H1 (cell line): ENCODE results near the gene CAPZA2. TPM values are rescaled to one million over a fixed set of nuclear protein-coding genes. Genes with fewer than 3 reads are reported as not detected.

Experiments used
- CTCF ChIA-PET: fragments of 300-600 bp; sonication (Branson Sonifier 250); formaldehyde crosslinking; loops from one replicate; lab custom pipeline; 2021; ENCODE audit not compliant: partially characterized antibody; lab: Charles Lee
- POLR2A ChIA-PET: fragments of 300-600 bp; sonication (Branson Sonifier 250); formaldehyde crosslinking; loops from one replicate; lab custom pipeline; 2021; ENCODE audit warnings: inconsistent platforms; ENCODE audit not compliant: partially characterized antibody; lab: Charles Lee
- DNase-seq, 2 experiments: peaks; one replicate each; pipeline versions ENCODE4 v3.0.0 to v3.0.0-alpha.2; 2010 to 2022; ENCODE audit warnings: low spot score in 2 of 2, low read depth in 1 of 2, mixed read lengths in 1 of 2
- FAIRE-seq: peaks from 2 replicates; lab custom pipeline; 2011; peaks lifted over from hg19 to GRCh38; lab: Jason Lieb, UNC
- H2AFZ ChIP-seq: 2 replicates; pipeline ENCODE4 v1.8.1; 2012; ENCODE audit warnings: low read length, inconsistent platforms
- H2AK5ac ChIP-seq: 2 replicates; pipeline ENCODE4 v1.6.1; 2013; ENCODE audit warnings: low read depth, low read length
- H2BK120ac ChIP-seq: replicated peaks from 2 replicates; pipeline ENCODE3; 2013; ENCODE audit warnings: low read depth, low read length, inconsistent platforms
- H2BK12ac ChIP-seq: 2 replicates; pipeline ENCODE4 v1.6.1; 2013; ENCODE audit warnings: low read depth, low read length
- H2BK15ac ChIP-seq: 2 replicates; pipeline ENCODE4 v1.6.1; 2013; ENCODE audit warnings: low read length
- H2BK20ac ChIP-seq: 2 replicates; pipeline ENCODE4 v1.6.1; 2013; ENCODE audit warnings: low read length
- H2BK5ac ChIP-seq: 2 replicates; pipeline ENCODE4 v1.6.1; 2013; ENCODE audit warnings: low read depth, low read length
- H3K14ac ChIP-seq: 2 replicates; pipeline ENCODE4 v1.6.1; 2013; ENCODE audit warnings: inconsistent platforms; ENCODE audit not compliant: insufficient read length
- H3K18ac ChIP-seq: 2 replicates; pipeline ENCODE4 v1.6.1; 2013; ENCODE audit warnings: low read length; ENCODE audit errors: extremely low read depth
- H3K23ac ChIP-seq: 2 replicates; pipeline ENCODE4 v1.6.1; 2013; ENCODE audit warnings: inconsistent platforms; ENCODE audit not compliant: insufficient read length
- H3K23me2 ChIP-seq: 2 replicates; pipeline ENCODE4 v1.6.1; 2013; ENCODE audit warnings: low read depth, low read length
- H3K27ac ChIP-seq: 2 replicates; pipeline ENCODE4 v1.6.1; 2011; ENCODE audit warnings: low read depth, low read length, inconsistent platforms
- H3K27me3 ChIP-seq, 4 experiments: replicated peaks in 1 of 4; 1 replicate in 1 of 4; 2 replicates in 3 of 4; pipeline versions ENCODE4 v1.6.1 to v1.8.1; 2011 to 2013; ENCODE audit warnings: low read length in 3 of 4, mild to moderate bottlenecking in 3 of 4, inconsistent platforms in 2 of 4, mixed read lengths in 2 of 4, moderate library complexity in 1 of 4; ENCODE audit not compliant: control insufficient read depth in 3 of 4, insufficient read depth in 3 of 4; ENCODE audit errors: extremely low read depth in 1 of 4
- H3K36me3 ChIP-seq, 4 experiments: 2 replicates each; pipeline versions ENCODE4 v1.6.1 to v1.8.1; 2011 to 2013; ENCODE audit warnings: mild to moderate bottlenecking in 4 of 4, low read length in 3 of 4, moderate library complexity in 2 of 4, control low read depth in 1 of 4, inconsistent platforms in 1 of 4; ENCODE audit not compliant: insufficient read depth in 4 of 4, control insufficient read depth in 2 of 4
- H3K4ac ChIP-seq: replicated peaks from 2 replicates; pipeline ENCODE3; 2013; ENCODE audit warnings: low read length, low read depth, mixed read lengths, inconsistent platforms; ENCODE audit not compliant: insufficient read length
- H3K4me1 ChIP-seq, 4 experiments: replicated peaks in 1 of 4; 1 replicate in 1 of 4; 2 replicates in 3 of 4; pipeline versions ENCODE4 v1.6.1 to v1.8.1; 2011 to 2013; ENCODE audit warnings: low read length in 3 of 4, inconsistent platforms in 2 of 4, mixed read lengths in 1 of 4; ENCODE audit not compliant: insufficient read depth in 4 of 4, control insufficient read depth in 3 of 4
- H3K4me2 ChIP-seq, 2 experiments: 2 replicates each; pipeline versions ENCODE4 v1.6.1 to v1.8.1; 2011 to 2013; ENCODE audit warnings: low read depth in 2 of 2, low read length in 2 of 2, control low read depth in 1 of 2, inconsistent platforms in 1 of 2, mild to moderate bottlenecking in 1 of 2; ENCODE audit not compliant: insufficient read depth in 1 of 2
- H3K4me3 ChIP-seq, 4 experiments: fragments of 200-600, 300-600 bp in 1 of 4; sonication (generic), shearing (Covaris generic), sonication (Bioruptor Twin) in 1 of 4; 2 replicates each; pipeline versions ENCODE4 v1.5.1 to v1.8.1; 2011 to 2016; ENCODE audit warnings: low read length in 4 of 4, low read depth in 3 of 4, control low read depth in 2 of 4, inconsistent platforms in 2 of 4, mild to moderate bottlenecking in 2 of 4, mixed read lengths in 1 of 4, moderate library complexity in 1 of 4; ENCODE audit not compliant: insufficient read depth in 2 of 4; ENCODE audit errors: extremely low read depth in 1 of 4
- H3K56ac ChIP-seq: replicated peaks from 2 replicates; pipeline ENCODE3; 2013; ENCODE audit warnings: low read depth, mild to moderate bottlenecking, mixed read lengths, low read length, inconsistent platforms; ENCODE audit not compliant: insufficient read length
- H3K79me1 ChIP-seq: 2 replicates; pipeline ENCODE4 v1.6.1; 2013; ENCODE audit warnings: low read depth, low read length, control low read depth
- H3K79me2 ChIP-seq, 2 experiments: 2 replicates each; pipeline versions ENCODE4 v1.6.1 to v1.8.1; 2012 to 2013; ENCODE audit warnings: low read length in 2 of 2, mild to moderate bottlenecking in 2 of 2, inconsistent platforms in 1 of 2; ENCODE audit not compliant: insufficient read depth in 2 of 2, control insufficient read depth in 1 of 2
- H3K9ac ChIP-seq, 4 experiments: replicated peaks in 1 of 4; 1 replicate in 1 of 4; 2 replicates in 3 of 4; pipeline versions ENCODE4 v1.6.1 to v1.8.1; 2011 to 2013; ENCODE audit warnings: low read depth in 3 of 4, low read length in 3 of 4, control low read depth in 2 of 4, mild to moderate bottlenecking in 2 of 4, moderate library complexity in 2 of 4, inconsistent platforms in 1 of 4; ENCODE audit errors: extremely low read depth in 1 of 4
- H3K9me3 ChIP-seq, 2 experiments: 2 replicates each; pipeline versions ENCODE4 v1.6.1 to v1.8.1; 2012 to 2013; ENCODE audit warnings: mild to moderate bottlenecking in 2 of 2, moderate library complexity in 2 of 2, control low read depth in 1 of 2, inconsistent platforms in 1 of 2, low read depth in 1 of 2, low read length in 1 of 2, mixed read lengths in 1 of 2; ENCODE audit not compliant: insufficient read depth in 2 of 2
- H4K20me1 ChIP-seq, 2 experiments: replicated peaks in 1 of 2; 2 replicates each; pipeline versions ENCODE3 to v1.8.1; 2011 to 2013; ENCODE audit warnings: inconsistent platforms in 2 of 2, low read length in 2 of 2, mild to moderate bottlenecking in 1 of 2; ENCODE audit not compliant: insufficient read depth in 2 of 2, control insufficient read depth in 1 of 2
- H4K5ac ChIP-seq: 2 replicates; pipeline ENCODE4 v1.6.1; 2013; ENCODE audit warnings: low read length, low read depth, mixed read lengths, inconsistent platforms; ENCODE audit not compliant: insufficient read length
- H4K8ac ChIP-seq: 2 replicates; pipeline ENCODE4 v1.8.0; 2013; ENCODE audit warnings: mild to moderate bottlenecking, moderate library complexity, low read length, inconsistent platforms; ENCODE audit not compliant: insufficient read depth; ENCODE audit errors: extremely low read depth
- H4K91ac ChIP-seq: replicated peaks from 2 replicates; pipeline ENCODE3; 2013; ENCODE audit warnings: low read length, mixed read lengths, inconsistent platforms; ENCODE audit not compliant: insufficient read length
- BCL11A ChIP-seq, 2 experiments: IDR thresholded peaks; one replicate each; pipeline ENCODE4 v1.6.1; 2011; ENCODE audit warnings: low read depth in 2 of 2, low read length in 2 of 2, mild to moderate bottlenecking in 2 of 2
- CHD1 ChIP-seq: IDR thresholded peaks from 2 replicates; pipeline ENCODE4 v1.6.1; 2012; ENCODE audit warnings: low read depth, low read length, improper control_type of control experiment
- CREB1 ChIP-seq: IDR thresholded peaks from 2 replicates; pipeline ENCODE4 v1.6.1; 2012; ENCODE audit warnings: inconsistent platforms
- E2F6 ChIP-seq: IDR thresholded peaks from 2 replicates; pipeline ENCODE4 v1.6.1; 2012; ENCODE audit warnings: inconsistent platforms
- EGR1 ChIP-seq: IDR thresholded peaks from 2 replicates; pipeline ENCODE4 v1.6.1; 2011; ENCODE audit warnings: low read depth, low read length, borderline replicate concordance
- JUN ChIP-seq: IDR thresholded peaks from 2 replicates; pipeline ENCODE4 v1.6.1; 2011; ENCODE audit warnings: low read depth, mild to moderate bottlenecking, improper control_type of control experiment, low read length
- KDM4A ChIP-seq: IDR thresholded peaks from one replicate; pipeline ENCODE4 v1.7.1; 2012; ENCODE audit warnings: low read depth, mild to moderate bottlenecking, moderate library complexity, low read length, inconsistent platforms; ENCODE audit not compliant: severe bottlenecking
- SIN3A ChIP-seq, 2 experiments: IDR thresholded peaks in 1 of 2; conservative IDR thresholded peaks in 1 of 2; 2 replicates each; pipeline ENCODE4 v1.6.1; 2011 to 2012; ENCODE audit warnings: low read length in 2 of 2, improper control_type of control experiment in 1 of 2, low read depth in 1 of 2, mild to moderate bottlenecking in 1 of 2
- SP4 ChIP-seq: IDR thresholded peaks from 2 replicates; pipeline ENCODE4 v1.6.1; 2012; ENCODE audit warnings: low read length, inconsistent platforms
- SUZ12 ChIP-seq: fragments of 200-600 bp; sonication (generic); IDR thresholded peaks from 2 replicates; pipeline ENCODE4 v1.6.1; 2012; ENCODE audit warnings: mild to moderate bottlenecking, inconsistent platforms, low read length, moderate library complexity, mixed read lengths
- TCF12 ChIP-seq: IDR thresholded peaks from 2 replicates; pipeline ENCODE4 v1.6.1; 2011; ENCODE audit warnings: low read depth, mild to moderate bottlenecking, low read length
- WGBS, 2 experiments: shearing (Covaris generic) in 1 of 2; methylation state at CpG; one replicate each; pipeline versions ENCODE4 v1.1.6 to v1.1.7; 2013 to 2015; ENCODE audit warnings: low lambda C conversion rate in 2 of 2, mixed read lengths in 2 of 2, inconsistent platforms in 1 of 2, low coverage in 1 of 2, missing lambda C conversion rate in 1 of 2; ENCODE audit not compliant: insufficient replicate concordance in 2 of 2, insufficient coverage in 1 of 2, insufficient read length in 1 of 2; ENCODE audit errors: extremely low coverage in 1 of 2, missing lambda C conversion rate in 1 of 2; 5-methylcytosine and 5-hydroxymethylcytosine counted together
- polyA plus RNA-seq, 7 experiments: library from polyadenylated mRNA; depleted of rRNA in 3 of 7; stranded (reverse) in 5 of 7; unstranded in 2 of 7; fragments of >200 nt in 5 of 7; fragments of 200-250 nt in 2 of 7; gene quantifications; 1 replicate in 5 of 7; 2 replicates in 1 of 7; 4 replicates in 1 of 7; pipeline versions ENCODE4 v1.2.1 to v1.2.3, GENCODE V29; 2011 to 2013; ENCODE audit warnings: missing spikeins in 2 of 7, mixed read lengths in 2 of 7
- total RNA-seq: library from RNA; stranded (reverse); fragmentation: NEBNext Ultra II Directional; extraction: Animal tissue kit (Norgen Biotek cat#: 25700); gene quantifications from 2 replicates; pipeline ENCODE4 v1.2.1, GENCODE V29; 2021
- TF ChIP-seq, protein P1 (sequence below), 3 experiments: IDR thresholded peaks; 1 replicate in 2 of 3; 2 replicates in 1 of 3; pipeline versions ENCODE4 v1.5.1 to v1.6.1; 2011; ENCODE audit warnings: low read length in 3 of 3, mild to moderate bottlenecking in 3 of 3, inconsistent platforms in 2 of 3, low read depth in 1 of 3, moderate library complexity in 1 of 3; ENCODE audit not compliant: insufficient read depth in 1 of 3; ENCODE audit errors: control extremely low read depth in 1 of 3

CAPZA2 gene
- total and polyA plus RNA-seq, 2 of the 8 experiments (the other 6 are each of a cell fraction or from before 2014, with no cell fraction given) = 33.2 to 145 TPM

- Histone ChIP-seq H2BK12ac (no peak overlapping the region), H3K4me2 (no peak overlapping the region), H3K14ac (no peak overlapping the region), H3K27ac (no peak overlapping the region), H4K8ac (no peak overlapping the region), H3K56ac (no peak overlapping the region), H3K9me3 (no peaks in the 10 kb centered on the region), H2AFZ (no peak overlapping the region), H2BK15ac (no peak overlapping the region), H3K23me2 (no peaks in the 10 kb centered on the region), H3K4ac (no peak overlapping the region), H4K5ac (no peak overlapping the region), H3K23ac (no peak overlapping the region), H3K4me1 (no peaks in the 10 kb centered on the region), H3K36me3 (peaks cover 0 to 36% (median 4%) of the 10 kb centered on the region in 4 experiments; a peak in 3 of 8 replicates), H2BK20ac (no peak overlapping the region), H4K20me1 (no peaks in the 10 kb centered on the region), H3K79me2 (peaks cover 0 to 4% of the 10 kb centered on the region in 2 experiments; a peak in 1 of 4 replicates), H3K27me3 (no peaks in the 10 kb centered on the region), H3K9ac (no peak overlapping the region), H2AK5ac (no peak overlapping the region), H3K4me3 (no peak overlapping the region), H3K18ac (no peak overlapping the region), H2BK5ac (no peak overlapping the region), H2BK120ac (no peak overlapping the region), H4K91ac (no peak overlapping the region), H3K79me1 (no peaks in the 10 kb centered on the region)
- DNase-seq = no peak
- FAIRE-seq = no peak
- ChIA-PET POLR2A (no interaction called here), CTCF (interaction anchor here (1.0 kb wide), 1 partner anchor 36 kb away, joined by 3 read pairs; no protein-coding TSS in a partner anchor)
- 83% methylated on average over 2 of the region's 2 CpGs; no CpG with 5 or more reads in 1 of the 2 experiments for WGBS, 2 experiments
- TF ChIP-seq SIN3A (conservative IDR thresholded peaks at IDR 0.05 in 1 of 2, IDR thresholded peaks at IDR 0.05 in 1 of 2; ENCODE audit: low read depth in 1 of 2, low read length in 2 of 2) (no peak), SUZ12 (no peak), BCL11A (IDR thresholded peaks at IDR 0.05; ENCODE audit: low read depth in 2 of 2, low read length in 2 of 2) (no peak), EGR1 (no peak), CHD1 (no peak), KDM4A (no peak), SP4 (no peak), CREB1 (no peak), E2F6 (no peak), TCF12 (no peak), JUN (no peak)
- TF ChIP-seq, protein P1, sequence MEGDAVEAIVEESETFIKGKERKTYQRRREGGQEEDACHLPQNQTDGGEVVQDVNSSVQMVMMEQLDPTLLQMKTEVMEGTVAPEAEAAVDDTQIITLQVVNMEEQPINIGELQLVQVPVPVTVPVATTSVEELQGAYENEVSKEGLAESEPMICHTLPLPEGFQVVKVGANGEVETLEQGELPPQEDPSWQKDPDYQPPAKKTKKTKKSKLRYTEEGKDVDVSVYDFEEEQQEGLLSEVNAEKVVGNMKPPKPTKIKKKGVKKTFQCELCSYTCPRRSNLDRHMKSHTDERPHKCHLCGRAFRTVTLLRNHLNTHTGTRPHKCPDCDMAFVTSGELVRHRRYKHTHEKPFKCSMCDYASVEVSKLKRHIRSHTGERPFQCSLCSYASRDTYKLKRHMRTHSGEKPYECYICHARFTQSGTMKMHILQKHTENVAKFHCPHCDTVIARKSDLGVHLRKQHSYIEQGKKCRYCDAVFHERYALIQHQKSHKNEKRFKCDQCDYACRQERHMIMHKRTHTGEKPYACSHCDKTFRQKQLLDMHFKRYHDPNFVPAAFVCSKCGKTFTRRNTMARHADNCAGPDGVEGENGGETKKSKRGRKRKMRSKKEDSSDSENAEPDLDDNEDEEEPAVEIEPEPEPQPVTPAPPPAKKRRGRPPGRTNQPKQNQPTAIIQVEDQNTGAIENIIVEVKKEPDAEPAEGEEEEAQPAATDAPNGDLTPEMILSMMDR (IDR thresholded peaks at IDR 0.05; ENCODE audit: control extremely low read depth in 1 of 3, insufficient read depth in 1 of 3, low read depth in 1 of 3, low read length in 3 of 3) = no peak
Measured at GRCh38 chr7:116895849-116896248, 33.5 kb downstream of the CAPZA2 start.
